Astrocyte (in vitro differentiated cells and primary cell): ENCODE measurements around the gene PCYT1A. TPM values are rescaled to one million over a fixed set of nuclear protein-coding genes. Genes with fewer than 3 reads are reported as not detected.
A peak's percentile ranks its signal among the peaks of the same experiment; 100 is the strongest.

Source experiments
- DNase-seq: peaks from one replicate; pipeline ENCODE4 v3.0.0-alpha.2; 2010; ENCODE audit warnings: low read depth
- FAIRE-seq: peaks from 2 replicates; lab custom pipeline; 2011; peaks lifted over from hg19 to GRCh38; lab: Jason Lieb, UNC
- H2AFZ ChIP-seq: 2 replicates; pipeline ENCODE4 v1.6.0; 2012; ENCODE audit warnings: low read depth, low read length, inconsistent platforms
- H3K27ac ChIP-seq: 2 replicates; pipeline ENCODE4 v1.5.1; 2011; ENCODE audit warnings: low read depth, low read length, inconsistent platforms
- H3K27me3 ChIP-seq: 2 replicates; pipeline ENCODE4 v1.6.0; 2011; ENCODE audit warnings: low read length, inconsistent platforms; ENCODE audit not compliant: insufficient read depth
- H3K36me3 ChIP-seq: 2 replicates; pipeline ENCODE4 v1.5.1; 2011; ENCODE audit warnings: low read length, inconsistent platforms; ENCODE audit not compliant: insufficient read depth
- H3K4me1 ChIP-seq: 2 replicates; pipeline ENCODE4 v1.5.1; 2011; ENCODE audit warnings: low read length, inconsistent platforms; ENCODE audit not compliant: insufficient read depth
- H3K4me2 ChIP-seq: 2 replicates; pipeline ENCODE4 v1.6.0; 2012; ENCODE audit warnings: low read length, inconsistent platforms
- H3K4me3 ChIP-seq: 2 replicates; pipeline ENCODE4 v1.5.1; 2011; ENCODE audit warnings: low read depth, mild to moderate bottlenecking, low read length, inconsistent platforms; ENCODE audit not compliant: insufficient read depth
- H3K79me2 ChIP-seq: 2 replicates; pipeline ENCODE4 v1.6.0; 2012; ENCODE audit warnings: mild to moderate bottlenecking, low read length, inconsistent platforms; ENCODE audit not compliant: insufficient read depth
- H3K9ac ChIP-seq: 2 replicates; pipeline ENCODE4 v1.6.0; 2012; ENCODE audit warnings: mild to moderate bottlenecking, low read length, inconsistent platforms
- H3K9me3 ChIP-seq: 2 replicates; pipeline ENCODE4 v1.5.1; 2012; ENCODE audit warnings: low read depth, mild to moderate bottlenecking, low read length, inconsistent platforms; ENCODE audit not compliant: insufficient read depth
- H4K20me1 ChIP-seq: 2 replicates; pipeline ENCODE4 v1.6.0; 2012; ENCODE audit warnings: low read length, inconsistent platforms; ENCODE audit not compliant: insufficient read depth
- H3K27ac Mint-ChIP-seq: one replicate; pipeline ENCODE4 v1.8.0; 2021; ENCODE audit warnings: mild to moderate bottlenecking, mixed read lengths; ENCODE audit not compliant: unreplicated experiment
- H3K27me3 Mint-ChIP-seq: one replicate; pipeline ENCODE4 v1.8.0; 2021; ENCODE audit warnings: low read depth, mixed read lengths; ENCODE audit not compliant: unreplicated experiment
- H3K36me3 Mint-ChIP-seq: one replicate; pipeline ENCODE4 v1.8.0; 2021; ENCODE audit warnings: low read depth, mixed read lengths; ENCODE audit not compliant: unreplicated experiment
- H3K4me1 Mint-ChIP-seq: one replicate; pipeline ENCODE4 v1.8.0; 2021; ENCODE audit warnings: low read depth, mixed read lengths; ENCODE audit not compliant: unreplicated experiment
- H3K4me3 Mint-ChIP-seq: one replicate; pipeline ENCODE4 v1.8.0; 2021; ENCODE audit warnings: mild to moderate bottlenecking, moderate library complexity, mixed read lengths; ENCODE audit not compliant: unreplicated experiment
- H3K9me3 Mint-ChIP-seq: one replicate; pipeline ENCODE4 v1.8.0; 2021; ENCODE audit warnings: mild to moderate bottlenecking, mixed read lengths; ENCODE audit not compliant: unreplicated experiment
- CTCF ChIP-seq: IDR thresholded peaks from 2 replicates; pipeline ENCODE4 v1.5.1; 2011; ENCODE audit warnings: low read depth, mild to moderate bottlenecking, inconsistent platforms, low read length, moderate library complexity; ENCODE audit not compliant: insufficient read depth
- EZH2 ChIP-seq: IDR thresholded peaks from 2 replicates; pipeline ENCODE4 v1.6.1; 2012; ENCODE audit warnings: mild to moderate bottlenecking, low read length, inconsistent platforms; ENCODE audit not compliant: insufficient read depth
- total RNA-seq: library from RNA; stranded (reverse); gene quantifications from 2 replicates; pipeline ENCODE4 v1.2.1, GENCODE V29; 2021

Gene PCYT1A
- total RNA-seq, 1 donor from 2014 or later: 92.6 TPM

GRCh38 chr3:196189566-196190347 lies 97.8 kb downstream of the PCYT1A start:
- no peaks in the 10 kb centered on the region for H3K79me2 ChIP-seq
- H3K4me3 ChIP-seq: no peak overlapping the region
- Mint-ChIP-seq H3K4me1 (no peaks in the 10 kb centered on the region), H3K9me3 (peaks cover 2% of the 10 kb centered on the region), H3K4me3 (no peak overlapping the region), H3K36me3 (no peaks in the 10 kb centered on the region), H3K27ac (no peak overlapping the region), H3K27me3 (peaks cover 4% of the 10 kb centered on the region)
- no peak for DNase-seq
- no peaks in the 10 kb centered on the region for H3K36me3 ChIP-seq
- no peaks in the 10 kb centered on the region for H3K4me1 ChIP-seq
- H3K27me3 ChIP-seq: no peaks in the 10 kb centered on the region
- no peak overlapping the region for H3K9ac ChIP-seq
- no peak for FAIRE-seq
- no peak overlapping the region for H3K4me2 ChIP-seq
- H2AFZ ChIP-seq: no peak overlapping the region
- H3K9me3 ChIP-seq: no peaks in the 10 kb centered on the region
- H4K20me1 ChIP-seq: no peaks in the 10 kb centered on the region
- no peak overlapping the region for H3K27ac ChIP-seq
- no peak for TF ChIP-seq CTCF
- no peak for TF ChIP-seq EZH2

GRCh38 chr3:196186651-196187573 lies 100.6 kb downstream of the PCYT1A start:
- Histone ChIP-seq H3K27ac (no peak overlapping the region), H3K27me3 (no peaks in the 10 kb centered on the region), H3K4me3 (no peak overlapping the region), H3K79me2 (no peaks in the 10 kb centered on the region), H3K9me3 (no peaks in the 10 kb centered on the region), H3K36me3 (no peaks in the 10 kb centered on the region), H3K4me2 (peak overlapping the region; percentile 15), H3K9ac (no peak overlapping the region), H3K4me1 (no peaks in the 10 kb centered on the region), H4K20me1 (no peaks in the 10 kb centered on the region), H2AFZ (peak overlapping the region; percentile 69)
- TF ChIP-seq EZH2 (no peak), CTCF (no peak)
- Mint-ChIP-seq H3K4me3 (no peak overlapping the region), H3K27ac (no peak overlapping the region), H3K9me3 (peaks cover 2% of the 10 kb centered on the region), H3K4me1 (peaks cover 5% of the 10 kb centered on the region), H3K36me3 (no peaks in the 10 kb centered on the region), H3K27me3 (peaks cover 4% of the 10 kb centered on the region)
- FAIRE-seq (no peak), DNase-seq (no peak)
